Inflammatory macrophage treated with lipopolysaccharide for 1 hour (primary cell): ENCODE measurements around the gene RUBCN.
A peak's percentile ranks its signal among the peaks of the same experiment; 100 is the strongest.
"Not testable (repeated sequence)": the region's sequence is repeated elsewhere in the genome, so short reads cannot be mapped to it uniquely, and the experiment has no call there.

Experiments
- DNase-seq, 2 donors: peaks; one replicate each; pipeline ENCODE4 v3.0.0-alpha.2; 2020 to 2022

The RUBCN gene

DNA sequence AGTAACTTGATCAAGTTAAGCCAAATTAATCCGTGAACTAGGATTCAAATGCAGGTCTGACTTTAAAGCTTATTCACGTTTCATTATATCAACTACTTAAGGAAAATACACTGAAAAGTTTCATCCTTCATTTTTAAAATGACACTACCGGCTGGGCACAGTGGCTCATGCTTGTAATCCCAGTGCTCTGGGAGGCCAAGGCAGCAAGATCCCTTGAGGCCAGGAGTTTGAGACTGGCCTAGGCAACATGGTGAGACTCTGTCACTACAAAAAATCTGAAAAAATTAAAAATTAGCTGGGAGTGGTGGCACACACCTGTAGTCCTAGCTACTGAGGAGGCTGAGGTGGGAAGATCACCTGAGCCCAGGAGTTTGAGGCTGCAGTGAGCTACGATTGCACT lies 3.7 kb downstream of the RUBCN start:
- no peak for DNase-seq

DNA sequence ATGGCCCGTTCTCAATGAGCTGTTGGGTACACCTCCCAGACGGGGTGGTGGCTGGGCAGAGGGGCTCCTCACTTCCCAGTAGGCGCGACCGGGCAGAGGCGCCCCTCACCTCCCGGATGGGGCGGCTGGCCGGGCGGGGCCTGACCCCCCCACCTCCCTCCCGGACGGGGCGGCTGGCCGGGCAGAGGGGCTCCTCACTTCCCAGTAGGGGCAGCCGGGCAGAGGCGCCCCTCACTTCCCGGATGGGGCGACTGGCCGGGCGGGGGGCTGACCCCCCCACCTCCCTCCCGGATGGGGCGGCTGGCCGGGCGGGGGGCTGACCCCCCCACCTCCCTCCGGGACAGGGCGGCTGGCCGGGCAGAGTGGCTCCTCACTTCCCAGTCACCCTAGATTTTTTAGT lies 5.2 kb downstream of the RUBCN start:
- DNase-seq = not testable (repeated sequence)

DNA sequence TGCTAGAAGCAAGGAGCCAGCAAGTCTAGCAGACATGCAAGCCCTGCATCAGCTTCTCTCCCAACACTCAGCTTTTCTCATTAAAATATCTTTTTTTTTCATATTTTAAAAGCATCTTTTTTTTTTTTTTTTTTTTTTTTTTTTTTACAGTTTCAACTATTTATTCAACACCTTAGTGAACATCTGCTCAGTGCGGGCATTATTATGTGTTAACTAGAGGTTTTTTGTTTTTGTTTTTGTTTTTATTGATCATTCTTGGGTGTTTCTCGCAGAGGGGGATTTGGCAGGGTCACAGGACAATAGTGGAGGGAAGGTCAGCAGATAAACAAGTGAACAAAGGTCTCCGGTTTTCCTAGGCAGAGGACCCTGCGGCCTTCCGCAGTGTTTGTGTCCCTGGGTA lies 5.9 kb downstream of the RUBCN start:
- DNase-seq = not testable (repeated sequence)

DNA sequence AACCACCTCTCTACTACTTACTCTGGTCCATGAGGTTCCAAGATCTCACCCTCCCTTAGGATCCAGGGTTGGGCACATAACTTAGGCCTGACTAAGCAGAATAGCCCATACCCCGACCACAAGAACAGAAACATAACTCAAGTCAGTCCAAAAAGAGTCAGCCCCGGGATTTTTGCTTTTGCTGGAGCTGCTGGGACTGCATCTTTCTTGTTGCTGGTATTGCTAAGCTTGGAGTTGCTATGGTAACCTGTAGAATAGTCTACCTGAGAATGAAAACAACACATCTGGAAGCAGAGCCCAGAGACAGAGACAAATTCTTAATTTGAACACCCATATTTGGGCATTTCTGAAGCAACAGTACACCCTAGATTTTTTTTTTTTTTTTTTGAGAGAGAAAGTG lies 6.5 kb downstream of the RUBCN start:
- no peak for DNase-seq

DNA sequence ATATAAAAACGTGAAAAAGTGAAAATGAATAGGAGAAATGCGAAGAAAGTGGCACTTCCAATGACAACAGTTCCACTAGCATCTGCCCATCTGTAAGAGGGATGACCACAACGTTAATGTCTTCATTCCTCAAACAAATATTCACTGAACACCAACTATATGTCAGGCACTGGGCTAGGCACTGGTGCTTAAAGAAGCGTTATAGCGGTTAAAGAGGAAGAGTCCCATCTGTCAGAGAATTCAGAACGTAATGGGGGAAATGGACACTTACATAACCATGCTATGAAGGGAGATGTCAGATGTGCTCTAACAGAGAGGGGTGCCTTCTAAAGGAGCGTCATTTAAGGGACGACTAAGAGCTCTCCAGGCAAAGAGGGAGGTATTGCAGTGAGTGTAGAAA lies 8.2 kb downstream of the RUBCN start:
- DNase-seq = peak in 1 of 2 donors; percentile 48

DNA sequence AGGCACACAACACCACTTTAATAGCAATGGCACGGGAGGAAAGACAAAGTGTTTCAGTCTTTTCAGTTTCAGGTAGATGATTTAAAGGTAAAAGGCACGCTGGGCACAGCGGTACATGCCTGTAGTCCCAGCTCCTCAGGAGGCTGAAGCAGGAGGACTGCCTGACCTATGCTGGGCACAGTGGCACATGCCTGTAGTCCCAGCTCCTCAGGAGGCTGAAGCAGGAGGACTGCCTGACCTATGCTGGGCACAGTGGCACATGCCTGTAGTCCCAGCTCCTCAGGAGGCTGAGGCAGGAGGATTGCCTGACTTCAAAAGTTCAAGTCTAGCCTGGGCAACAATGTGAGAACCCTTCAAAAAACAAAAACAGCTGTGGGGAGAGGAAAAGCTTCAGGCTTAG lies 8.8 kb downstream of the RUBCN start:
- DNase-seq = not testable (repeated sequence)

DNA sequence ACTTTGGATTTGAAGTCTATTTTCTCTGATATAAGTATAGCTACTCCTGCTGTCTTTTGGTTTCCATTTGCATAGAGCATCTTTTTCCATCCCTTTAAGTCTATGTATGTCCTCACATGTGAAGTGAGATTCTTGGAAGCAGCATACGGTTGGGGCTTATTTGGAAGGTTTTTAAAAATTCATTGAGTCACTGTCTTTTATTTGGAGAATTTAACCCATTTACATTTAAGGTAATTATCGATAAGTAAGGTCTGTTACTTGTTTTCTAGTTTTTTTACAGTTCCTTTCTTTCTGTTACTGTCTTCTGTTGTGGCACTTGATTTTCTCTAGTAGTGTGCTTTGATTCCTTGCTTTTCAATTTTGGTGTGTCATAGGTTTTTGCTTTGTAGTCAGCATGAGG lies 14.0 kb downstream of the RUBCN start:
- no peak for DNase-seq

DNA sequence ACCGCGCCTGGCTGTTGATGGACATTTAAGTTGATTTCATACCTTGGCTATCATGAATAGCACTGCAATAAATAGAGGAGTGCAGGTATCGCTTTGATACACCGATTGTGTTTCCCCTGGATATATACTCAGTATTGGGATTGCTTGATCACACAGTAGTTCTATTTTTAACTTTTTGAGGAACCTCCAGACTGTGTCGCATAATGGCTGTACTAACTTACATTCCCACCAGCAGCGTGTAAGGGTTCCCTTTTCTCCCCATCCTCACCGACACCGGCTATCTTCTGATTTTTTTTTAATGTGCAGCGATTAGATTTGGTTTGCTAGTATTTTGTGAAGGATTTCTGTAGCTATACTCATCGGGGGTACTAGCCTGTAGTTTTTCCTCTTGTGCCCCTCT lies 16.0 kb downstream of the RUBCN start:
- DNase-seq = peak in 1 of 2 donors; percentile 39

DNA sequence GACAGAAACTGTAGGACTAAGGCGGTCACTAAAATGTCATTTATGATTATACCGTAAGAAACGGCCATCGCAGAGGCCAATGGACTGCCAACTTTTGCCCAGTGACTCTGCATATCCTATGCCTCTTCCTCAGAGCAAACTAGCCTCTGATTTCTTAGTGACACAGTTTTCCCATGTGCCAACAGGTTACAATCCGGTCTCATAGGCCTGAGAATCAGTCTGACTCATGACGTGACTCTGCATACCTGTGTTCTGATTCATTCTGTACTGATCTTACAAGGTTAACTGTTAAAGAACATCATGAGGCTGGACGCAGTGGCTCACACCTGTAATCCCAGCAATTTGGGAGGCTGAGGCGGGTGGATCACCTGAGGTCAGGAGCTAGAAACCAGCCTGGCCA lies 17.8 kb downstream of the RUBCN start:
- DNase-seq = no peak

DNA sequence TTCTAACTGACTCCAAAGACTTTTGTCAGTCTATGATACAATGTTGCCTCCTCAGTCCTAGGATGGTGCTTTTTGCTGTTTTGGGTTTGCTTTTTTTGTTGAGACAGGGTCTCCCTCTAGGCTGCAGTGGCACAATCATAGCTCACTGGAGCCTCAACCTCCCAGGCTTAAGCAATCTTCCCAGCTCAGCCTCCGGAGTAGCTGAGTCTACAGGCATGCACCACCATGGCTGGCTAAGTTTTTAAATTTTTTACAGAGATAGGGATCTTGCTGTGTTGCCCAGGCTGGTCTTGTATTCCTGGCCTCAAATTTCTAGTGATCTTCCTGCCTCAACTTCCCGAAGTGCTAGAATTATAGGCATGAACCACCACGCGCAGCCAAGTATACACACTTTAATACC lies 22.5 kb downstream of the RUBCN start:
- no peak for DNase-seq

DNA sequence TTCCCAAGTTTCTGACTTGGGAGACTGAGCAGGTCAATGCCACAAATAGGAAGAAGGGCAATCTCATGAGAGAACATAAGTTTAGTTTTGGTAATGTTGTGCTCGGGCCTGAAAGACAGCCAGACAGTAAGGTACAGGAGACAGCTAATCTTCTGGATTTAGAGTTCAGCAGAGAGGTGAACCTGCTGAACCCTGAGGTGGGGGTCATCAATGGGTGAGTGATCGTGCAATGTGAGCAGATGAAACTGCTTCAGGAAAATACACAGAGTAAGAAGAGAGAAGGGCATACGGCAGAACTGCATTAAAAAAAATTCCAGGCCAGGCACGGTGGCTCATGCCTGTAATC lies 23.3 kb downstream of the RUBCN start:
- no peak for DNase-seq

DNA sequence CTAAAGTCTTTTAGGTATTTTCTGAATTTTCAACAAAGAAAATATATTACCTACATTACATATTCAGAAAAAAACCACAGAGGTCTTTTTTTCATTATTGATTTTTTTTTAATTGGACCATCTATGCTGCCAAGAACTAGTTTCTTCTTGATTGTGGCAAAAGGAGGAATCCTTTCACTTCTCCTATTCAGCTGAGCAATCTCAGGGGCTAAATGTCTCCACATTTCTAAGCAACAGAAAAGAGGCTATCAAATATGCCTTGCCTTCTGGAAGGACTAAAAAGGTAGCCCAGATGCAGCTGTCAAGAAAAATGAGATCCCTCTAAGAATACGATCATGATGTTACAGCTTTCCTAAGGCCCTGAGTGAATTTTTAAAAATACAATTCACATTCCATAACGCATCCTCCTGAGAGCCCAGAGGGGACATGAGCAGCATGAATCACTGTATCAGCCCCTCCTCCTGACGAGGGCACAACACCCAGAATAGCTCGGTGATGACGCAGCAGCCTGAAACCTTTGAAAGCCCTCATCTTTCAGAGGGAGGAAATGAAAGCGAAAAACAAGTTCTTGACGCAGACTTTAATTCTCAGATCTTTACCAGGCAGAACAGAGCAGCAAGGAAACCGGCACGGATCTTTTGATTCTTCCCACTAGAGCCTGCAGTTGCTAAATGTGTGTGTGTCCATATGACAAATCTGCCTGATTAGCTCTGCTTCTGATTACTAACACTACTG lies 24.6 kb downstream of the RUBCN start:
- DNase-seq = peak; percentile 93 to 96

DNA sequence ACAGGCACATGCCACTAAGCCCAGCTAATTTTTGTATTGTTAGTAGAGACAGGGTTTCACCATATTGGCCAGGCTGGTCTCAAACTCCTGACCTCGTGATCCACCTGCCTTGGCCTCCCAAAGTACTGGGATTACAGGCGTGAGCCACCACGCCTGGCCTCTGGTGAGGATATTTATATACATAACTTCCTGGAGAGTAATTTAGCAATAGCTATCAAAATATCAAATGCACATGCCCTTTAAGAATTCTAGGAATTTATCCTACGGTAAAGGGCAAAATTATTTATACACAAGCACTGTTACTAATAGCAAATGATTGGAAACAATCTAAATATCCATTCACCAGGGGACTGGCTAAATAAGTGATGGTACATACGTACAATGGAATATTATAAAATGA lies 25.7 kb downstream of the RUBCN start:
- DNase-seq = not testable (repeated sequence)

DNA sequence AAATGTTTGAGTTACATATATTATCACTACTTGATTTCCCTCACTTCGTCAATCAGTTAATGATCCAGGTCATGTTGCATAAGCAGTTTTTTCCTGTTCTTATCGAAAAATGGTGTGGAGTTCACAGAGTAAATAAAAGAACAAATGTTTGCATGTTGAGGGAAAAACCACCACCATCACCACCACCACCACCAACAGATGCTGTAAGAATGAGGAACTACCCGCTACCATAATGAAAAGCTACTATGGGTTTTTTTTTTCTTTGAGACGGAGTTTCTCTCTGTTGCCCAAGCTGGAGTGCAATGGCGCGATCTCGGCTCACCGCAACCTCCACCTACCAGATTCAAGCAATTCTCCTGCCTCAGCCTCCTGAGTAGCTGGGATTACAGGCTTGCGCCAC lies 27.6 kb downstream of the RUBCN start:
- DNase-seq = peak; percentile 55 to 65

DNA sequence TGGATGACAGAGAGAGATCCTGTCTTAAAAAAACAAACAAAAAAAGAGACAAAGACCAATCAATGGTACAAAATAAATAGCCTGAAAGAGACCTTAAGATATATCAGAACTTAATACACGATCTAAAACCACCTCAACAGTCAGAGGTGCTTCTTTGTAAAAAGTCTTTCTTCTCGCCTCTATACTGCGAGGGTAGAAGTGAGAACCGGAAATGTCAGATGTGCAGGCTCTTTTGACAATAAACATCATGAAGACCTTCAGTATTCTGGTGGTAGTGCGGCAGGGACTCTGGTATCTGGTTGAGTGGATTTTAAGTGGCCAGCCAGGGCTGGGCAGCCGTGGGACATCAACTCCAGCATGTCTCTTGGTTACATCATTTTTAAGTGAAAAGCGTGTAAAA lies 30.0 kb downstream of the RUBCN start:
- no peak for DNase-seq

DNA sequence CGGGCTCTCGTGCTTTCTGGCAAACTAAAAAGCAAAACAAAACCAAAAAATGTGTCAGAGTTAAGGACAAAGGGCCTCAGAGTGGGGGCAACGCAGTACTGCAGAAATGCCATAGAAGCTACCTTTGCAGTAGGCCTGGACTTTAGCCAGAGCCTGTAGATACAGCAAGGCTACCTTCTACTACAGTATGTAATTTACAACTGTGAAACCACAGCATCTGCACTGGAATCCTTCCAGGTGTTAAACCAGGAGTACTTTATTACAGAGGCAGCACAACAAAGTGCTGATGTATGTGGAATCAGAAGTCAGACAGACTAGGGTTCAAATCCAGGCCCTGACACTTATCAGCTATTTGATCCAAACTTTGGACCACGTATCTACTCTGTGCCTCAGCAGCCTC lies 34.9 kb downstream of the RUBCN start:
- DNase-seq = no peak

DNA sequence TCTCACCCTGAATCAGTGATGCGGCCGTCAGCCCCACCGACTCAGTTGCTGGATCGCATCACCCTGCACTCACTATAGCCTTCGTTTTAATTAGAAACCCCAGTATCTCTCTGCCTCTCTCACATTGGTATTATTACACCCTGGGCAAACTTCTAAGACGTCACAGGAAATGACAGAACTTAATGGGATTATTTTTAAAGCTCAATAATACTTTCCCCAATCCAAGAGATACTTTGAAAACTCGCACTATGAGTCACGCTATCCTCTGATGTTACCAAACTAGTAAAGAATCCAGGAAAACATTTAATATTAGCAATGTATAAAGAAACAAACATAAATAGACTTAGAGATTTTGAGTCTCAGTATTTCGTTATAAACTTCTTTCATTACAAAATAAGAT lies 36.6 kb downstream of the RUBCN start:
- DNase-seq = no peak

DNA sequence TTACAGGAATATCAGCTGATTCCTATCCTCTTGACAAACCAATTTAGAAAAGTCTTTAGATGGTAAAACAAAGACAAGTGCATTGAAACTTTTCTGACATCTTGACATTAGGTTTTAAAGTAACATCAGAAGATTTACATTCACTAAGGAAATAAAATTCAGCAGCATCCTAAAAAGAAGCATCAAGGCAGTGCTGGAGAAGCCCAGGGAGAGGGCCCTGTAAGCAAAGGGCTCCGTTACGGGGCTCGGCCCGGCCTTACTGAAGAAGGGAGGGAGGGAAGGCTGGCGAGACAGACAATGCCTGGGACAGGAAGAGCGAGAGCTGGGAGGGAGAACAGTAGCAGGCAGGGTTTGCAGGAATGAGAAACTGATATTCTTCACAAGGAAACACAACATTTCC lies 39.3 kb downstream of the RUBCN start:
- no peak for DNase-seq

DNA sequence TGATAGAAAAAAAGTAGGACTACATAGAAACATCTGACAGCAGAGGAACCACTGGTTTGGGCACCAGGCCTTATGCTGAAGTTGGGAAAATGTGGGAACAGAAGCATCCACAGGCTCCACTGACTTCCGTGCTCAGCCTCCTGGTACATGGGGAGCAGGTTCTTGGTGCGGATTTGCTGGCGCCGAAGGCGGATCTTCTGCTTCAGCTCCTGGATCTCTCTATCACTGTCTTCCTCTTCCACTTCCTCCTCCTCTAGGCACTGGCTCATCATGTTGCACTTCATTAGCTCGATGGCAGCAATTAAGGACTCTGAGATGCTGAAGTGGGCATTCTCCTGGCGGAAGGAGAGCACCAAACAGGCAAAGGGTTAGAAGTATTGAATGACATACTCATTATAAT lies 42.5 kb downstream of the RUBCN start:
- no peak for DNase-seq

DNA sequence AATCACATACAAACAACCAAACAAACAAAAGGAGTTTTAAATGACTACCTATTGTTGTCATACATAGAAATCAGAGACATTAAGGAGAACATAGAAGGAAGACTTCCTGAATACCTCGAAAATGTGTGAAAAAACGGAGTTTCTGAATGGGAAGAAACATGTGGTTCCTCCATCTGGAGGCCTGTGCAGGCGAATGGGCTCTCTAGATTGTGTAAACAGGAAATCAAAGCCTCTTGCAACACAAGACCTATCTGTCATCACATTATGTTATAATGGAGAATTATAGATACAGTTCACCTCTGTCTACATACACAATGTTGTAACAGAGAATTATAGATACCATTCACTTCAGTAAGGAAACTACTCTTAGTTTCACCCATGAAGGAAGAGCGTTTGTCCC lies 44.1 kb downstream of the RUBCN start:
- DNase-seq = peak; percentile 88 to 95

DNA sequence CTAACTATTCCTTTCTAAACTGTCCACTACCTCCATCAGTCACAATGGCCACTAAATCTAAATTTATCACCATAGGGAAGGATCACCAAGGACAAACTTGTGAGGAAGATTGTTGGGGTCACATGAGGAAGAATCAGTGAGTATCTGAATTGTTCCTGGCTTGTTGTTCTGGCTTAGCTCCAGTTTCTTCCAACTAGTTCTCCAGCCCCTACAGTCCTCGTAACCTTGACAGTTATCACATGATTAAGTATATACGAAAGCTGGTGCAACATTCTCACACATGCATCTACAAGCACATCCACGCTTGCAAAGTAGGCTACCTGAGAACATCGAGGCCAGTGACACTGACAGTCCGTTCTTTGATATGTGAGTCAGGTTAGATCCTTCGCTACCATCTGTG lies 46.0 kb downstream of the RUBCN start:
- no peak for DNase-seq

DNA sequence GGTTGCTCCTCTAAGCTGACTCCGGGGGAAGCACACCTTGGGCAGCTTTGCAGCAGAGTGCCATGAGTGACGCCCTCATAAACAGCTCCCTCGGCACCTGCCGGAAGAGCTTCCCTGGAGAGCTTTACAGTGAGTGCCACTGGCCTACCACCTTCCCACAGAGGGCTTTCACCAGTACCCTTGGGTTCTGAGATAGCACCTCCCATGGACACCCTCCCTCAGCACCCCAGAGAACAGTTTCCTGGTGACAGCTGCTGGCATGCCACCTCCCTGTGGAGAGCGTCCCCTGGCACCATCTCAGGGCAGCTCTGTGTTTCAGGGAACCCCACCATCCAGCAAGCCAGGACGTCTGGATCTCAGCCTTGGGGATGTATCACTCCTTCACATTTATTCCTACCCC lies 49.1 kb downstream of the RUBCN start:
- DNase-seq = no peak

DNA sequence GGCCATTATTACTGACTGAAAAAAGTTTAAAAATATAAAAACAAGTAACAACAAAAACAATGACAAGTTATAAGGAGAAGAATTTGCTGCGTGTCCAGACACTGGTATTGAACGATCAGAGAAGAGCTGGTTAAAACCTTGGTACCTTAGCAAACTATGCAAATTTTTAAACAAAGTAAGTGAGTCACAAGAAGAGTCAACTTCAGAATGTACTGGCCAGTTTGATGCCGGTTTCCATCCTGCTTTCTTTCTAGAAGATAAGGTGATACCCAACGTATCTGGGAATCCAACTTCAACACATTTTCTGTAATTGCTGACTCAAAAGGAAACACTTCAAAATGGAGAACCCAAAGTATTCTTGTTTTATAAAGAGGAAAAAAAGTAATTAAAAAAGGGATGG lies 49.8 kb downstream of the RUBCN start:
- DNase-seq = no peak

DNA sequence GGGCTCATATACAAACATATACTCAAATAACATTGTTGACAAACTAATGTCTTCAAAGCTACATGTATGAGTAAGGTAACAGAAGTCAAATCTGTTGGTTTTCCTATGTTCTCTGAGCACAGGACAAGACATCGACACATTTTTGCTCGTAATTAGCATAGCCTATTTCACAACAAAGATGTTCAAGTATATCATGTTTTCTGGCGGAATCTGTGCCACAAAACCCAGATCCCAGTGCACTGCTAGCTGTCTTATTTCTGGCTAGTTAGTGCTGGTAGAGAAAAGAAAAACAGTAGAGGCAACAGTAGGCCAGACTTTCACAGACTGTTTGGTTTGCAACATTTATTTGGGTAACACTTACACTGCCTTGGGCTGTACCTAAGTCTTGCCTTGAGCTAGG lies 51.2 kb downstream of the RUBCN start:
- DNase-seq = no peak

DNA sequence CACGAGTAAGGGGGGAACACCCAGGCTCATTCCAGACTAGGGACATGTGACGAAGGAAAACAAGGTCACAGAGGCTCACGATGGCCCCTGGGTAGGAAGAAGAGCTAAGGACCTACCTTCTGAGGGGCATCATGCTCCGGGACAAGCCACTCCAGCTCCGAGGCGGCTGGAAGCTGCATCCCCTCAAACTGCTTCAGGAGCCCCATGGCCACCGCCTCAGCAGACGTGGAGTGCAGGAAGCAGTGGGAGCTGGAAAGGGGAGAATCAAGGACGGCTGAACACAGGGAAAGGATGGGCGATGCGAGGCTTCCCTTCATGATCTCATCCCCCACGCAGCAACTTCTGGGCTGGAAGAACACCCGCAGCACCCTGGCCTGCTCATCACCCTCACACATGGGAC lies 53.5 kb downstream of the RUBCN start:
- DNase-seq = no peak

DNA sequence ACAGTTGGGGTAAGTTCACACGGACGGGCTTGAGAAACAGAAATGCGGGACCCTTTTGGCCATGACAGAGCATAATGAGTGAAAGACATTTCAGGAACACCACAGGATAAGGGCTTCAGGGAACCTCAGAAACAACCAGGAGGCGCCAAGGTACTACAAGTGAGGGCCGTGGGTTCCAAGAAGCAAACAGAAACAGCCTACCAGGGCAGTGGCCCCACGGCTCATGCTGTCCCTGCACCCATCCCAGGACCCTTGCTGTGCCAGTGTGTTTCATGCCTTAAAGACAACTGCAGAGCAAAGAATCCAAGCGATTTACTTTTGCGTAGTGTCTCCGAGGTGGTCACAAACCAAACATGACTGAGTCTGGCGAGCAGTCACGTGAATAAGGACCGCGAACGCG lies 54.0 kb downstream of the RUBCN start:
- DNase-seq = no peak
